ENCODE measurements around the gene FBLN2. TPM values are rescaled to one million over a fixed set of nuclear protein-coding genes. Genes with fewer than 3 reads are reported as not detected.

The FBLN2 gene
- total and polyA plus RNA-seq, 2 of the 13 experiments (the other 11 are each of a cell fraction or from before 2014, with no cell fraction given), result not detected

DNA sequence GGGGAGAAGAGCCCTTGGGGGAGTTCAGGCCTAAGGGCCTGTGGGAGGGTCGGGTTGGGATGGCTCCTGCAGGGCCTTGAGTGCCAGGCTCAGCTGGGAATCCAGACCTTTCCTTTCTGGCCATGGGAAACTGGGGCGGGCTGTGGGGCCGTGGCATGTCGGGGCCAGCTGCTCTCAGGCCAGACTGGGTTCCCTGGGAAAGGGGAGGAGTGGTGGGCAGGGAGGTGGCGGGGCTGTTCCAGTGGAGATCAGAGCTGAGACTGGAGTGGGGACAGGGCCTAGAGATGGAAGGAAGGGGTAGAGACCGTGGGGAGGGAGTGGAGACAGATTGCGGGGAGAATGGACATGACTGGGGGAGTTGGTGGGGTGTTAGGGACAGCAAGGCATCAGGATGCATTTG lies 20.3 kb downstream of the FBLN2 start:
- Histone ChIP-seq H2AFZ (ENCODE audit: low read length) (no peak overlapping the region), H4K20me1 (ENCODE audit: insufficient read depth, low read length) (no peaks in the 10 kb centered on the region), H3K27ac (ENCODE audit: extremely low read length, insufficient read depth, low read length) (no peak overlapping the region), H3K79me2 (ENCODE audit: insufficient read depth, low read length) (no peaks in the 10 kb centered on the region), H3K4me2 (ENCODE audit: low read depth, low read length) (no peak overlapping the region), H3K9me3 (ENCODE audit: low read length) (no peaks in the 10 kb centered on the region), H3K4me3 (replicated peaks in 1 of 3; ENCODE audit: insufficient read depth in 1 of 3, low read depth in 2 of 3, low read length in 3 of 3) (no peak overlapping the region), H3K4me1 (ENCODE audit: insufficient read depth, low read length) (no peaks in the 10 kb centered on the region), H3K27me3 (ENCODE audit: control insufficient read depth in 1 of 2, insufficient read depth in 2 of 2, low read length in 2 of 2) (peaks cover 8 to 61% of the 10 kb centered on the region in 2 experiments; a peak in 4 of 5 replicates), H3K36me3 (replicated peaks in 1 of 2; ENCODE audit: control insufficient read depth in 1 of 2, insufficient read depth in 2 of 2, low read length in 2 of 2) (no peaks in the 10 kb centered on the region), H3K9ac (ENCODE audit: insufficient read depth, low read depth, low read length) (no peak overlapping the region)
- BruUV-seq (replicated peaks), result no TSS peak
- WGBS (ENCODE audit: low lambda C conversion rate), result 30% methylated on average over 7 of the region's 7 CpGs
- ChIA-PET POLR2A (no interaction called here), CTCF (ENCODE audit: low intra/inter-chr PET ratio, low total read pairs) (no interaction called here)
- TF ChIP-seq ZNF34 (CRISPR knock-in tag; IDR thresholded peaks at IDR 0.05; ENCODE audit: borderline replicate concordance) (no peak), ZNF703 (CRISPR knock-in tag; IDR thresholded peaks at IDR 0.05; ENCODE audit: borderline replicate concordance) (no peak), PRPF4 (IDR thresholded peaks at IDR 0.05; ENCODE audit: low read depth, low read length, poor library complexity, severe bottlenecking) (no peak), ZSCAN25 (CRISPR knock-in tag; IDR thresholded peaks at IDR 0.05) (no peak), ELF4 (CRISPR knock-in tag; IDR thresholded peaks at IDR 0.05; ENCODE audit: borderline replicate concordance) (no peak), SMYD3 (CRISPR knock-in tag; IDR thresholded peaks at IDR 0.05) (no peak)
- TF ChIP-seq, protein P1, sequence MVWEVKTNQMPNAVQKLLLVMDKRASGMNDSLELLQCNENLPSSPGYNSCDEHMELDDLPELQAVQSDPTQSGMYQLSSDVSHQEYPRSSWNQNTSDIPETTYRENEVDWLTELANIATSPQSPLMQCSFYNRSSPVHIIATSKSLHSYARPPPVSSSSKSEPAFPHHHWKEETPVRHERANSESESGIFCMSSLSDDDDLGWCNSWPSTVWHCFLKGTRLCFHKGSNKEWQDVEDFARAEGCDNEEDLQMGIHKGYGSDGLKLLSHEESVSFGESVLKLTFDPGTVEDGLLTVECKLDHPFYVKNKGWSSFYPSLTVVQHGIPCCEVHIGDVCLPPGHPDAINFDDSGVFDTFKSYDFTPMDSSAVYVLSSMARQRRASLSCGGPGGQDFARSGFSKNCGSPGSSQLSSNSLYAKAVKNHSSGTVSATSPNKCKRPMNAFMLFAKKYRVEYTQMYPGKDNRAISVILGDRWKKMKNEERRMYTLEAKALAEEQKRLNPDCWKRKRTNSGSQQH (CRISPR knock-in tag; IDR thresholded peaks at IDR 0.05; ENCODE audit: low read depth), result no peak
- TF ChIP-seq, protein P2, sequence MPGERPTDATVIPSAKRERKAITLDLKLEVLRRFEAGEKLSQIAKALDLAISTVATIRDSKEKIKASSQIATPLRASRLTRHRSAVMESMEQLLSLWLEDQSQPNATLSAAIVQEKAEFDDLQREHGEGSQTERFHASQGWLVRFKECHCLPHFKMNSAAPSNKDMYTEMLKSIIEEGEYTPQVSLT (CRISPR knock-in tag; IDR thresholded peaks at IDR 0.05; ENCODE audit: borderline replicate concordance, low read depth), result no peak
- TF ChIP-seq, protein P3, sequence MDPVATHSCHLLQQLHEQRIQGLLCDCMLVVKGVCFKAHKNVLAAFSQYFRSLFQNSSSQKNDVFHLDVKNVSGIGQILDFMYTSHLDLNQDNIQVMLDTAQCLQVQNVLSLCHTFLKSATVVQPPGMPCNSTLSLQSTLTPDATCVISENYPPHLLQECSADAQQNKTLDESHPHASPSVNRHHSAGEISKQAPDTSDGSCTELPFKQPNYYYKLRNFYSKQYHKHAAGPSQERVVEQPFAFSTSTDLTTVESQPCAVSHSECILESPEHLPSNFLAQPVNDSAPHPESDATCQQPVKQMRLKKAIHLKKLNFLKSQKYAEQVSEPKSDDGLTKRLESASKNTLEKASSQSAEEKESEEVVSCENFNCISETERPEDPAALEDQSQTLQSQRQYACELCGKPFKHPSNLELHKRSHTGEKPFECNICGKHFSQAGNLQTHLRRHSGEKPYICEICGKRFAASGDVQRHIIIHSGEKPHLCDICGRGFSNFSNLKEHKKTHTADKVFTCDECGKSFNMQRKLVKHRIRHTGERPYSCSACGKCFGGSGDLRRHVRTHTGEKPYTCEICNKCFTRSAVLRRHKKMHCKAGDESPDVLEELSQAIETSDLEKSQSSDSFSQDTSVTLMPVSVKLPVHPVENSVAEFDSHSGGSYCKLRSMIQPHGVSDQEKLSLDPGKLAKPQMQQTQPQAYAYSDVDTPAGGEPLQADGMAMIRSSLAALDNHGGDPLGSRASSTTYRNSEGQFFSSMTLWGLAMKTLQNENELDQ (CRISPR knock-in tag; IDR thresholded peaks at IDR 0.05; ENCODE audit: borderline replicate concordance), result no peak
- DNase-seq (ENCODE audit: low spot score), result no peak
- intact Hi-C loops (cut with micrococcal nuclease; ENCODE audit: unreplicated experiment), result no loop called here
- in situ Hi-C loops (cut with HindIII; ENCODE audit: extremely low pct_ligation_motif_present, low pct_unique_long_range_greater_than_20kb), result loop anchor here (5.0 kb wide), 1 partner anchor 78 kb away; no protein-coding TSS in a partner anchor
- FAIRE-seq, result no peak
- no peak for ATAC-seq

Measured in HepG2 (cell line).